Ishikawa (cell line): ENCODE data around the gene CSTF2T.

ENCODE experiments used
- TCF12 ChIP-seq: IDR thresholded peaks from 2 replicates; pipeline ENCODE4 v1.6.1; 2012; ENCODE audit warnings: low read depth
- YY1 ChIP-seq: IDR thresholded peaks from 2 replicates; pipeline ENCODE4 v1.6.1; 2012; ENCODE audit warnings: low read depth

- TF ChIP-seq YY1, result no peak
- no peak for TF ChIP-seq TCF12
Observed at GRCh38 chr10:51696251-51696650, 3.1 kb downstream of the CSTF2T start.
